HG03097 (cell line): Measurements from ENCODE around the gene FAM180A.
"Not testable (repeated sequence)": the region's sequence is repeated elsewhere in the genome, so short reads cannot be mapped to it uniquely, and the experiment has no call there.

ENCODE experiments used
- ATAC-seq: cut with Tn5 transposase; IDR thresholded peaks from one replicate; pipeline ENCODE4 v1.9.1; 2021; ENCODE audit not compliant: unreplicated experiment, low FRiP score

FAM180A gene

GRCh38 chr7:135742371-135742770 is 6.2 kb downstream of the FAM180A start:
- no peak for ATAC-seq

- ATAC-seq, result no peak
These were observed 6.7 kb downstream of the FAM180A start for GRCh38 chr7:135741905-135742304.

- no peak for ATAC-seq
These were observed 7.7 kb downstream of the FAM180A start for GRCh38 chr7:135740889-135741288.

- ATAC-seq, result not testable (repeated sequence)
These were observed 11.3 kb downstream of the FAM180A start for GRCh38 chr7:135737306-135737647.

- no peak for ATAC-seq
These were observed 11.9 kb downstream of the FAM180A start for GRCh38 chr7:135736586-135737305.

- ATAC-seq, result no peak
These were observed 14.3 kb downstream of the FAM180A start for GRCh38 chr7:135734343-135734689.

- no peak for ATAC-seq
These were observed 14.8 kb downstream of the FAM180A start for GRCh38 chr7:135733603-135734342.

GRCh38 chr7:135731131-135731530 is 17.5 kb downstream of the FAM180A start:
- no peak for ATAC-seq

GRCh38 chr7:135729230-135729629 is 19.4 kb downstream of the FAM180A start:
- no peak for ATAC-seq

- ATAC-seq, result no peak
These were observed 20.4 kb downstream of the FAM180A start, which contains the start of gene SLC13A4 for GRCh38 chr7:135728136-135728669. Gene SLC13A4 (minus strand): TSS chr7:135728186. CDS start chr7:135727496, 690 bp downstream.

- ATAC-seq, result no peak
These were observed 21.5 kb downstream of the FAM180A start for GRCh38 chr7:135726911-135727673.

GRCh38 chr7:135726276-135726788 is 22.3 kb downstream of the FAM180A start:
- no peak for ATAC-seq

GRCh38 chr7:135723411-135723810 is 25.2 kb downstream of the FAM180A start:
- ATAC-seq, result no peak

- no peak for ATAC-seq
These were observed 27.3 kb downstream of the FAM180A start for GRCh38 chr7:135721198-135721820.

GRCh38 chr7:135719688-135720087 is 28.9 kb downstream of the FAM180A start:
- no peak for ATAC-seq

- no peak for ATAC-seq
These were observed 29.7 kb downstream of the FAM180A start for GRCh38 chr7:135718794-135719437.

GRCh38 chr7:135718219-135718618 is 30.4 kb downstream of the FAM180A start:
- no peak for ATAC-seq

GRCh38 chr7:135717693-135718092 is 30.9 kb downstream of the FAM180A start:
- no peak for ATAC-seq

- no peak for ATAC-seq
These were observed 31.9 kb downstream of the FAM180A start for GRCh38 chr7:135716677-135717238.

GRCh38 chr7:135715673-135716072 is 32.9 kb downstream of the FAM180A start:
- no peak for ATAC-seq
